Measurements from ENCODE around the gene RHBDL1. TPM values are rescaled to one million over a fixed set of nuclear protein-coding genes. Genes with fewer than 3 reads are reported as not detected.

Gene RHBDL1
- total RNA-seq, 1 donor from 2014 or later = 0.88 TPM

DNA sequence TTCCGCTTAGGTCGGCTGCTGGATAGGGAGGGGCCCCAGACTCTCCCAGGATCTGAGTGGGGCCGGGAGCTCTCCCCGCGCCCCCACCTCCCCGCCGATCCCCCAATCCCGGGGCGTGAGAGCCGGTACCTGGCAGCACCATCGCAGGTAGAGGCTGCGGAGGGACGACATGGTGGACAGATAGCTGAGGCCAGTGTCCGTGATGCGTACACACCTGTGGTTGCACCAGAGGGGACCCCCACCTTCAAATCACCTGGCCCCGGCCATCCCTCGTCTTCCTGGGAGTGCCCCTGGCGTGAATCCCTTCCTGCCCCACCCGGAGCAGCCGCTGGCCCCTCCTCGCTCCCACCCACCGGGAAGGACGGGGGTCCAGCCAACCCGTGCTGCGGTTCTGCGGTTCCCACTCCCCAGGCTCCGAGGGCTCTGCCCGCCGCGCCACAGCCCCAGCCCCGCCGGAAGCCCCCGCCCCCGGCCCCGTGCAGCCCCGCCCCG is 19.4 kb downstream of the RHBDL1 start:
- Histone ChIP-seq H3K4me3 (ENCODE audit: low read depth, low read length) (no peak overlapping the region), H3K27me3 (ENCODE audit: control insufficient read depth, insufficient read depth, low read length) (peaks cover 53% of the 10 kb centered on the region), H3K36me3 (ENCODE audit: control insufficient read depth, insufficient read depth, low read length) (no peaks in the 10 kb centered on the region)
- TF ChIP-seq, protein P1, sequence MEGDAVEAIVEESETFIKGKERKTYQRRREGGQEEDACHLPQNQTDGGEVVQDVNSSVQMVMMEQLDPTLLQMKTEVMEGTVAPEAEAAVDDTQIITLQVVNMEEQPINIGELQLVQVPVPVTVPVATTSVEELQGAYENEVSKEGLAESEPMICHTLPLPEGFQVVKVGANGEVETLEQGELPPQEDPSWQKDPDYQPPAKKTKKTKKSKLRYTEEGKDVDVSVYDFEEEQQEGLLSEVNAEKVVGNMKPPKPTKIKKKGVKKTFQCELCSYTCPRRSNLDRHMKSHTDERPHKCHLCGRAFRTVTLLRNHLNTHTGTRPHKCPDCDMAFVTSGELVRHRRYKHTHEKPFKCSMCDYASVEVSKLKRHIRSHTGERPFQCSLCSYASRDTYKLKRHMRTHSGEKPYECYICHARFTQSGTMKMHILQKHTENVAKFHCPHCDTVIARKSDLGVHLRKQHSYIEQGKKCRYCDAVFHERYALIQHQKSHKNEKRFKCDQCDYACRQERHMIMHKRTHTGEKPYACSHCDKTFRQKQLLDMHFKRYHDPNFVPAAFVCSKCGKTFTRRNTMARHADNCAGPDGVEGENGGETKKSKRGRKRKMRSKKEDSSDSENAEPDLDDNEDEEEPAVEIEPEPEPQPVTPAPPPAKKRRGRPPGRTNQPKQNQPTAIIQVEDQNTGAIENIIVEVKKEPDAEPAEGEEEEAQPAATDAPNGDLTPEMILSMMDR (IDR thresholded peaks at IDR 0.05; ENCODE audit: insufficient read depth, low read length, poor library complexity, severe bottlenecking) = no peak
- no peak for DNase-seq (ENCODE audit: low read depth)

DNA sequence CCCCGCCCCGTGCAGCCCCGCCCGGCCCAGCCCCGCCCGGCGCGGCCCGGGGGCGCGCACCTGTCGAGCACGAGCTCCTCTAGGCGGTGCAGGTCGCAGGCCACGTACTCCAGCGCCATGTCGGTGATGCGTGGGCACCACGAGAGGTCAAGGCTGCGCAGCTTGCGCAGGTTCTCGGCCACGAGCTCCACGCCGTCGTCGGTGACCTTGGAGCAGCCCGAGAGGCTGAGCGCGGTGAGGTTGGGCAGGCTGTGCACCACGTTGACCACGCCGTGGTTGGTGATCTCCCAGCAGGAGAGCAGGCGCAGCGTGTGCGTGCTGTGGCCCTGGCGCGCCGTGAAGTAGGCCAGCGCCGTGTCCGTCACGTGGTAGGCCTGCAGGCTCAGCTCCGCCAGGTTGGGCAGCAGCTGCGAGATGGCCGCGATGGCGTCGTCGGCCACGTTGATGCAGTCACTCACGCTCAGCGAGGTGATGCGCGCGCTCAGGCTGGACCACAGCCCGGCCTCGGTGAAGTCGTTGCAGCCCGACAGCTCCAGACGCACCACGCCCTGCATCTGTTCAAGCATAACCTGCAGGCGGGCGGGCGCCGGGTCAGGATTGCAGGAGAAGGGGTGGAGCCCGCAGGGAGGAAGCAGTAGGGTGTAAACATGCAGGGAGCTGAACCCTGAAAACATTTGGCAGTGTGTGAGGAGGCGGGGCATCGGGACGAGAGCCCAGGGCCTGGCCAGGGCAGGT is 20.1 kb downstream of the RHBDL1 start:
- H3K27me3 ChIP-seq (ENCODE audit: control insufficient read depth, insufficient read depth, low read length) = peaks cover 59% of the 10 kb centered on the region
- DNase-seq (ENCODE audit: low read depth) = no peak
- H3K4me3 ChIP-seq (ENCODE audit: low read depth, low read length) = no peak overlapping the region
- TF ChIP-seq, protein P1 (IDR thresholded peaks at IDR 0.05; ENCODE audit: insufficient read depth, low read length, poor library complexity, severe bottlenecking) = no peak
- no peaks in the 10 kb centered on the region for H3K36me3 ChIP-seq (ENCODE audit: control insufficient read depth, insufficient read depth, low read length)

DNA sequence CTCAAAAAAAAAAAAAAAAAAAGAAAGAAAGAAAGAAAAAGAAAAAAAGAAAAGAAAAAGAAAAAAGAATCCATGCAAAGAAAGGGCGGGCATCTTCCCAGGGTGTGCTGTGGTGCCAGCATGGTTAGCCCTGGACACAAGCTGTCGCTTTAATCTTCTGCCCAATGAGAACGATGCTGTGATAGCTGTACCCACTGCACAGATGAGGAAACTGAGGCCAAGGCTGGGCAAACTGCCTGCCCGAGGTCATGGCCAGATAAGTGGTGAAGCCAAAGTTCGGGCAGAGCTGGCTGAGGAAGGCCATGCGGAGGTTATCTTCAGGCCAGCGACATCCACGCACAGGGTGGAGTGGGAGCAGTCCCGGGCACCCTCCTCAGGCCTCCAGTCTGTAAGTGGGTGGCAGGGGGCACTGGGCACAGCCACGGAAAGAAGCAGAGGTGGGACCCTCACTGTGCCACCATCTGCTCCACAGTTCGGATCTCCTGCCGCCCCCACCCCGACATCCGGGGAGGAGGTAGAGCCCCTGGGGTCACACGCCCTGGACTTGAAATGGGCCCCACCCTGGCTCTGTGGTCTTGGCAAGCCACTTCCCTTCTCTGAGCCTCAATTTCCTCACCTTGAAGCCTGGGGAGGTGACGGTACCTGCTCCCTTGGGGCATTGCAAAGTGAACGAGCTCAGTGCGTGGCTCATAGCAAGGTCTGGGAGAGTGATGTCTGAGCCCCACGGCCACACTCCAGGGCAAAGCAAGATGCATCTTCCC is 23.6 kb downstream of the RHBDL1 start:
- no peaks in the 10 kb centered on the region for H3K36me3 ChIP-seq (ENCODE audit: control insufficient read depth, insufficient read depth, low read length)
- no peak for DNase-seq (ENCODE audit: low read depth)
- TF ChIP-seq, protein P1 (IDR thresholded peaks at IDR 0.05; ENCODE audit: insufficient read depth, low read length, poor library complexity, severe bottlenecking) = no peak
- H3K4me3 ChIP-seq (ENCODE audit: low read depth, low read length) = no peak overlapping the region
- peaks cover 80% of the 10 kb centered on the region for H3K27me3 ChIP-seq (ENCODE audit: control insufficient read depth, insufficient read depth, low read length)

DNA sequence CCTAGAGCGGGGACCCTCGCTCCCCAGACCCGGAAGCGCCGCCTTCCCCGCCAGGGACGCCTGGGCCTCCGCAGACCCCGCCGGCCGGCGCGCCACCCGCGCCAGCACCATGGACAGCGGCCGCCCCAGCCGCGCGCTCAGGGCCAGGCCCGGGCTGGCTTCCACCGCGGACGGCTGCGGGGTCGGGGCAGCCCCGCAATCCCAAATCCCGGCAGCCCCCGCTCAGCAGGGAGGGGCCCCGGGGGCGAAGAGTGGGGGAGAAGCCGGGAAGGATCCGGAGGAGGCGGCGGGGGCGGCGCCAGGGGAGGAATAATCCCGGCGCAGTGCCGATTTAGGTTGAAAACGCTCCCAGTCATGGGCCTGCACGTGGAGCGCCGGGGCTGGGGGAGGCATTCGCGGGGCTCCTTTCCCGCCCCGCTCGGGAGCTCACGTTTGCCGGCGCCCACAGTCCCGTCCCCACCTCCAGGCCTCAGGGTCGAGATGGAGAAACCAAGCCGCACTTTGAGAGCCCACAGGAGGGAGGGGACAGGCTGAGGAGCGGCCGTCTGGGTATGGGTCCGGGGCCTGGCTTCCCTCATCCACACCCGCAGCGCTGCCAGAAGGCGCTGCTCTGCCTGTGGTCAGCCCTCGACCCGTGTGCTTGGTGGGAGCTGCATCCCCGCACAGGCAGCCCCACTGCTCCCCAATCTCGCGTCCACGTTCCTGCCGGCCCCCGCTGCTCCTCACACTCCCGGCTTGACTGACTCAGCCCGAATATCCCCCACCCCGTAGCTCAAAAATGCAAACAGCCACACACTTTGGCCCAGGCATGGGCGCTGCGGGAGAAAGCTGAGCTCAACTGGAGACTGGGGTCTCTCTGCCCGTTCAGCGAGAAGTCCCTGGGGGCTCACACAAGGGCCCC is 25.5 kb downstream of the RHBDL1 start:
- no peak overlapping the region for H3K4me3 ChIP-seq (ENCODE audit: low read depth, low read length)
- DNase-seq (ENCODE audit: low read depth) = no peak
- TF ChIP-seq, protein P1 (IDR thresholded peaks at IDR 0.05; ENCODE audit: insufficient read depth, low read length, poor library complexity, severe bottlenecking) = no peak
- no peaks in the 10 kb centered on the region for H3K36me3 ChIP-seq (ENCODE audit: control insufficient read depth, insufficient read depth, low read length)
- H3K27me3 ChIP-seq (ENCODE audit: control insufficient read depth, insufficient read depth, low read length) = peaks cover 76% of the 10 kb centered on the region

DNA sequence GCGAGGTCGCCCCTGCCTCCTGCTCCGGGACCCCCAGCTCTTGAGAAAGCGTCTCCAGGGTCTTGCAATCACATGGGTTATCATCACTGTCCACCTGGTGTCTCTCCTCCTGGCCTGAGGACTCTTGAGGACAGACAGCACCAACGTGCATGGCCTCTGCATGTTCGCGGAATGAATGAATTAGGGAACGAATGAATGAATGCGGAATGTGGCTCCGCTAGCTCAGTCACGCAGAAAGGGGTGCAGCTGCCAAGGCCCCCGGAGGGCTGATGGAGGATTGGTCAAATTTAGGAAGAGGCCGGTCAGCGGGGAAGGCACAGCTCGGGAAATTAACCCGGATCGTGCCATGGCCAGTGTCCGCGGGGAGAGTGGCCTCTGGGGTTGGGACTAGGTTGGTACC is 26.9 kb downstream of the RHBDL1 start:
- DNase-seq (ENCODE audit: low read depth) = no peak
- Histone ChIP-seq H3K4me3 (ENCODE audit: low read depth, low read length) (no peak overlapping the region), H3K36me3 (ENCODE audit: control insufficient read depth, insufficient read depth, low read length) (no peaks in the 10 kb centered on the region), H3K27me3 (ENCODE audit: control insufficient read depth, insufficient read depth, low read length) (peaks cover 84% of the 10 kb centered on the region)
- TF ChIP-seq, protein P1 (IDR thresholded peaks at IDR 0.05; ENCODE audit: insufficient read depth, low read length, poor library complexity, severe bottlenecking) = no peak

Measured in kidney epithelial cell (primary cell).